ENCODE results near the gene CDC16. TPM values are rescaled to one million over a fixed set of nuclear protein-coding genes. Genes with fewer than 3 reads are reported as not detected.

Gene CDC16
- total RNA-seq, 1 donor: 62.6 TPM

DNA sequence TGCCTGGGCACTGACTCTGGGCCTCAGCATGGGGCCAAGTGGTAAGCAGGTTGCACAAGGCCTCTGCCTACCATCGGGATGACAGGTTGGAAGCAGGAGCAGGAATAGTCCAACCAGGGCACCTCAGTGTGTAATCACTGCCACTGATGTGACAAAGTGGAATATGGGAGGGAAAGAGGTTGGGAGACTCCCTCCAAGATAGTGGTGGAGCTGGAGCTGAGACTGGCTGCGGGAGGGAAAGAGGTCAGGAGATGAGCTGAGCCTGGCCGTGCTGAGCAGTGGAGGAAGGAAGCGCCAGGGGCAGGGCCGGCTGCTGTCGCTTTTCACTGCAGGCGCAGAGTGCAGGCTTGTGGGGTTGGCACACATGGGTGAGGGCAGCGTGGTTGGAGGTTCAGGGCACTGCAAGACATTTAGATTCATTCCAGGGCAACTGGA, 53.5 kb downstream of the CDC16 start:
- no peak overlapping the region for H3K4me3 ChIP-seq (ENCODE audit: low read depth, low read length)
- no peak for DNase-seq (ENCODE audit: low read depth)
- TF ChIP-seq, protein P1, sequence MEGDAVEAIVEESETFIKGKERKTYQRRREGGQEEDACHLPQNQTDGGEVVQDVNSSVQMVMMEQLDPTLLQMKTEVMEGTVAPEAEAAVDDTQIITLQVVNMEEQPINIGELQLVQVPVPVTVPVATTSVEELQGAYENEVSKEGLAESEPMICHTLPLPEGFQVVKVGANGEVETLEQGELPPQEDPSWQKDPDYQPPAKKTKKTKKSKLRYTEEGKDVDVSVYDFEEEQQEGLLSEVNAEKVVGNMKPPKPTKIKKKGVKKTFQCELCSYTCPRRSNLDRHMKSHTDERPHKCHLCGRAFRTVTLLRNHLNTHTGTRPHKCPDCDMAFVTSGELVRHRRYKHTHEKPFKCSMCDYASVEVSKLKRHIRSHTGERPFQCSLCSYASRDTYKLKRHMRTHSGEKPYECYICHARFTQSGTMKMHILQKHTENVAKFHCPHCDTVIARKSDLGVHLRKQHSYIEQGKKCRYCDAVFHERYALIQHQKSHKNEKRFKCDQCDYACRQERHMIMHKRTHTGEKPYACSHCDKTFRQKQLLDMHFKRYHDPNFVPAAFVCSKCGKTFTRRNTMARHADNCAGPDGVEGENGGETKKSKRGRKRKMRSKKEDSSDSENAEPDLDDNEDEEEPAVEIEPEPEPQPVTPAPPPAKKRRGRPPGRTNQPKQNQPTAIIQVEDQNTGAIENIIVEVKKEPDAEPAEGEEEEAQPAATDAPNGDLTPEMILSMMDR (IDR thresholded peaks at IDR 0.05; ENCODE audit: insufficient read depth, low read depth, low read length): no peak

DNA sequence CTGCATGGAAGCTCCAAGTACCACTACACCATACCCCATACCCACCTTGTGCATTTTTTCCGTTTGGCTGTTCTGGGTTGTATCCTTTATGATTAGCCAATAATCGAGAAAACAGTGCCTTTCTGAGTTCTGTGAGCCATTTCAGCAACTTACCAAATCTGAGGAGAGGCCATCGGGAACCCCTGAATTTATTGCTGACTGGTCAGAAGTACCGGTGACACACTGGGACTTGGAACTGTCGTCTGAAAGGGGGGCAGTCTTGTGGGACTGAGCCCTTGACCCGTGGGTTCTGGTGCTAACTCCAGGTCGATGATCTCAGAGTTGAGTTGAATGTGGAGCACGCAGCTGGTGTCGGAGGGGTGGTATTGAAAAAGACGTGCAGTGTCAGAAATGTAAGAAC, 61.8 kb downstream of the CDC16 start:
- TF ChIP-seq, protein P1 (IDR thresholded peaks at IDR 0.05; ENCODE audit: insufficient read depth, low read depth, low read length): no peak
- H3K4me3 ChIP-seq (ENCODE audit: low read depth, low read length): no peak overlapping the region
- DNase-seq (ENCODE audit: low read depth): no peak

DNA sequence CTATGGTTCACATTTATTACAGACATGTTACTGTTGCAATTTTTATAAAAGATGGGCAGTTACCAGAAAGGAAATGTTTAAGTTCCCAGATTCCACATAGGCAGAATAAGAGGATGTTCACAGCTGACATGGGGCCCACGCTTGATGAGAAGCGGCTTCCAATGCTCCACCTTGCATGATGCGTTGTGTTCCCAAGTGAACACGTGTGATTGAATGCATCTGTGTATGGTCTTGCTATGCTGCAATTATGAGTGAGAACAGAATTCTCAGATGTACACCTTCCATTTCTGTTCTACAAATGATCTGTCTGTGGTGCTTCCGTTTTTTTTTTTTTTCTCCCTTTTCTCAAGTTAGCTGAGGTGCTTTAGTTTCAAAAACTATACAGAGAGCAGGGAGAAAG, 62.2 kb downstream of the CDC16 start:
- no peak for DNase-seq (ENCODE audit: low read depth)
- TF ChIP-seq, protein P1 (IDR thresholded peaks at IDR 0.05; ENCODE audit: insufficient read depth, low read depth, low read length): no peak

DNA sequence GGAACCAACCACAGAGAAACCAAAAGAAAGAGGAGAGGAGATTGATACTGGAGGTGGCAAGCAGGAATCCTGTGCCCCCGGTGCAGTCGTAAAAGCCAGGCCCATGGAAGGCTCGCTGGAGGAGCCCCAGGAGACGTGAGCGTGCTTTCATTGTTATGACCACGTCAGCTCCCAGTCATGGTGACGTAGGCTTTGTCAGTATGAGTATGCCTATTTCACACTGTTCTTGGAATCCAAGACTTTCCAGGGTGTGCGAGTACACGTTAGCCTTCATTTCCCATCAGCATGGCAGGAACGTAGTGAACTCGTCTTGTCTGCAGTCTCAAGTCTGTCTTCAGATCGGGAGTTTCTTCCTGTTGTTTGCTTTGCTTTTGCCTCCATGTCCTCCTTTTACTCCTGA, 64.2 kb downstream of the CDC16 start:
- TF ChIP-seq, protein P1 (IDR thresholded peaks at IDR 0.05; ENCODE audit: insufficient read depth, low read depth, low read length): no peak
- no peak for DNase-seq (ENCODE audit: low read depth)
- no peak overlapping the region for H3K4me3 ChIP-seq (ENCODE audit: low read depth, low read length)

More for the DNA sequence above, 62.2 kb downstream of the CDC16 start:
- no peak overlapping the region for H3K4me3 ChIP-seq (ENCODE audit: low read depth, low read length)

DNA sequence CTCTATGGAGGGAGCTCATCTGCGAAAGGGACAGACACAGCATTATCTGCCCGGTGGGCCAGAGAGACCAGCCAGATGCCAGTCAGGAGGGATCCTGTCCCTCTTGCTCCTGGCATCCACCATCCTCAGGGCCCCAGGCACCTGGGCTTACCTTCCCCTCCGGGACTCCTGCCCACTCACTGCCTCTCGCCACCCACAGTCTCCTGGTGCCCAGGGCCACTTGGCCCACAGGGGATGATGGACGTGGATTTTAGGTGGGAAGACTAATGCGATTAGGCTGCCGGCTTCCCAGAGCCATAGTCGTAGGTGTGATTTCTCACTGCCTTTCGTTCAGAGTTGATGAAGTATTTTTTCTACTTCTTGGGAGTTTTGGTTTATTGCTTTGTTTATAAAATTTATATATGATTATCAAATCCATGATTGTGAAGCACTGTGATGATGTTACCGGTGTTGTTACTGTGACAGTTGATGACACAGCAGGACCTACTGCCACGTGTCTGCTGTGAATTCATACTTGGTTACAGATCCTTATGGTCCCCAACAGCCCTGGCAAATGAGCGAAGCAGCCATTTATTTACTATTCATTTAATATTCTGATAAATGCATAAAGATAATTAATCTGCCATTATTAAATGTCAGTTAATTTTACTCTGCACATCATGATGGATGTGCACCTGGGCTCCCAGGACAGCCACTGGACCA, 65.1 kb downstream of the CDC16 start:
- no peak for DNase-seq (ENCODE audit: low read depth)
- no peak overlapping the region for H3K4me3 ChIP-seq (ENCODE audit: low read depth, low read length)

DNA sequence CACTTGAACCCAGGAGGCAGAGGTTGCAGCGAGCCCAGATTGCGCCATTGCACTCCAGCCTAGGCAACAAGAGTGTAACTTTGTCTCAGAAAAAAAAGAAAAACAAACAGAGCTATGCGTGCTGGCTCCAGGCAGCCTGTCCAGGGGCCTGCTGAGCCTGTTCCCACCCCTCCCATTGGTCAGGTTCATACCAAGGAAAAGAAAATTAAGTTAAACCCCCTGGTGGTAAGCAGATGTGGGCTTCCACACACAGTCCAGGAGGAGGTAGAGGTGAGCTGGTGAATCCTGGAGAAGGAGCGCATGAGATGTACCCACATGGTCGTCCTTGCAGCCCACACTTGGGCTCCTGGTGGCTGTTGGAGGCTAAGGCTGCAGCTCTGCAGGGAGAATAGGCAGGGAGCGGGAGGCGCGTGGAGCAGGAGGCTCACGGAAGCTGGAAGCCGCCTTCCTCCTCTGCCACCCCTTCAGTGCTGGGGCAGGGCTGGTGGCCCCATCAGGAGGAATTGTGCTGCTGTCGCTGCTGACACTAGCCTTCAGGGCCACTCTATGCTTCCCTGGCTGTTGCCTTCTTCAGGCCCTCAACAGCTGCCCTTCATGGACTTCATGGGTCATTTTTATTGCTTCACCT, 69.1 kb downstream of the CDC16 start:
- TF ChIP-seq, protein P1 (IDR thresholded peaks at IDR 0.05; ENCODE audit: insufficient read depth, low read depth, low read length): no peak
- no peak for DNase-seq (ENCODE audit: low read depth)
- H3K4me3 ChIP-seq (ENCODE audit: low read depth, low read length): no peak overlapping the region

More for the DNA sequence above, 65.1 kb downstream of the CDC16 start:
- TF ChIP-seq, protein P1 (IDR thresholded peaks at IDR 0.05; ENCODE audit: insufficient read depth, low read depth, low read length): no peak

All from fibroblast of villous mesenchyme (primary cell).